Stimulated activated CD8-positive, alpha-beta memory T cell treated with anti-CD3 and anti-CD28 coated beads, Interleukin-15, amount 100 ng/mL, for 4 hours (primary cell): Measurements from ENCODE around the gene SPATA24.
A peak's percentile ranks its signal among the peaks of the same experiment; 100 is the strongest.
"Not testable (repeated sequence)": the region's sequence is repeated elsewhere in the genome, so short reads cannot be mapped to it uniquely, and the experiment has no call there.

Source experiments
- DNase-seq, 2 donors: peaks; one replicate each; pipeline ENCODE4 v3.0.0-alpha.2; 2020; ENCODE audit warnings: low read depth in 2 of 2

The SPATA24 gene

GRCh38 chr5:139403787-139404483 lies at the start of gene SPATA24:
Gene SPATA24 (minus strand): TSS chr5:139404089. CDS start chr5:139404060, 29 bp downstream.
- DNase-seq, result peak; percentile 96

- no peak for DNase-seq
Observed at GRCh38 chr5:139451878-139452660, 48.2 kb upstream of the SPATA24 start.

- DNase-seq, result no peak
Observed at GRCh38 chr5:139451176-139451575, 47.3 kb upstream of the SPATA24 start.

- no peak for DNase-seq
Observed at GRCh38 chr5:139446956-139447779, 43.3 kb upstream of the SPATA24 start.

GRCh38 chr5:139445325-139446170 lies 41.7 kb upstream of the SPATA24 start:
- no peak for DNase-seq

- no peak for DNase-seq
Observed at GRCh38 chr5:139443831-139444453, 40.1 kb upstream of the SPATA24 start.

- DNase-seq, result not testable (repeated sequence)
Observed at GRCh38 chr5:139440416-139440815, 36.5 kb upstream of the SPATA24 start.

GRCh38 chr5:139439013-139439903 lies 35.4 kb upstream of the SPATA24 start, which contains the start of gene DNAJC18:
Gene DNAJC18 (minus strand): TSS chr5:139439525. CDS start chr5:139439445, 80 bp downstream.
- DNase-seq, result peak; percentile 73 to 77

GRCh38 chr5:139438707-139439012 lies 34.8 kb upstream of the SPATA24 start:
- DNase-seq, result no peak

GRCh38 chr5:139435676-139436075 lies 31.8 kb upstream of the SPATA24 start:
- no peak for DNase-seq

- no peak for DNase-seq
Observed at GRCh38 chr5:139431706-139432105, 27.8 kb upstream of the SPATA24 start.

GRCh38 chr5:139430015-139430414 lies 26.1 kb upstream of the SPATA24 start:
- no peak for DNase-seq

- DNase-seq, result no peak
Observed at GRCh38 chr5:139426203-139426885, 22.5 kb upstream of the SPATA24 start.

- no peak for DNase-seq
Observed at GRCh38 chr5:139425497-139425896, 21.6 kb upstream of the SPATA24 start.

- DNase-seq, result peak in 1 of 2 donors; percentile 19
Observed at GRCh38 chr5:139422307-139422893, 18.5 kb upstream of the SPATA24 start.

GRCh38 chr5:139419226-139420192 lies 15.6 kb upstream of the SPATA24 start:
- no peak for DNase-seq

- DNase-seq, result no peak
Observed at GRCh38 chr5:139418793-139419192, 14.9 kb upstream of the SPATA24 start.

GRCh38 chr5:139417214-139417613 lies 13.3 kb upstream of the SPATA24 start:
- DNase-seq, result no peak
